Esophagus mucosa (tissue), 1 donor: ENCODE data around the gene ARRDC3. TPM values are rescaled to one million over a fixed set of nuclear protein-coding genes. Genes with fewer than 3 reads are reported as not detected.
A peak's percentile ranks its signal among the peaks of the same experiment; 100 is the strongest.

ENCODE experiments used
- ATAC-seq: fragments of 200-7000 bp; cut with Tn5 transposase; one replicate; pipeline ENCODE4 v1.9.1; 2020
- total RNA-seq: library from RNA; stranded (reverse); gene quantifications from one replicate; pipeline ENCODE4 v1.2.4, GENCODE V29; 2023
- donor health status: DM: yes; HTN: yes; CAD: no.

ARRDC3 gene
- total RNA-seq, 1 donor from 2014 or later = 55.4 TPM

DNA sequence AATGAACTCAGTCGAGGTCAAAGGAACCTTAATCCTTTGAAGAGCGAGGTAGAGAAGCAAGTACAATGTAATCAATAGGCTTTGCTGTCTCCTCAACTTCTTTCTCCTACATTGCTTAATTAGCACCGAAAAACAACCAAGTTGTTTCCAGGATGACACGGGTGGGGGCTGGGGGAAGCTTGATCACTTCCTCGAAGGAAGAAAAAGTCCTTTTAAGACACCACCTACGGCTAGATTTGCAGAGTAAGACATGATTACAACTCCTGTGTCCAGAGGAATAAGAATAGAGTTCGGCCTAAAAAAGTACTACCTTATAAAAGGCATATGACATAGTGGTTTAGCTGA lies 811 bp upstream of the ARRDC3 start:
- no peak for ATAC-seq

GRCh38 chr5:91382530-91383026 lies 539 bp downstream of the ARRDC3 start:
- ATAC-seq = no peak

DNA sequence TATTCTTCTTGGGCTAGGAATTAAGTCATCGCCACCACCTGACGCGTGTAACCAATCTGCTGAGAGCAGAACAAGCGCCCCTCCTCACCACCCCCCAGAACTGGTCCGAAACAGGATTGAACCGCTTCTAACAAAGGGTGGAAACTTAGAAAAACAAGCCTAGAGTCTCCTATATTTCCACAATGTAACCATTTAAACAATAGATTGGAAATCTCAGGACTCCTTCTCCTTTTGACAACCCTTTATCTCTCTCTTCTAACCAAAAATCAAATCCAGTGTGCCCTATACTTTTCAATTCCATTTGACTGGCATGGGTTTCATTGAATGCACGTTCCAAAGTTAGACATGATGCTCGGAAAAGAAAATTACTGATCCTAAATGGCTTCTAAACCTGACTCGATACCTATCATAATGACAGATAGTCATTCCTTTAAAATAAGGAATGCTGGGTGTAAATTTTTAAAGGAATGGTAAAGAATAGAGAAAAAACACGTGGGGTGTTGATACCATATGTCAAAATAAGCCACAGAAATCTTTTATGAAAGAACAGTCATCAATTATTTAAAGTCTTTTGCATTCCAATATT lies 1.2 kb downstream of the ARRDC3 start:
- ATAC-seq = peak; percentile 53

DNA sequence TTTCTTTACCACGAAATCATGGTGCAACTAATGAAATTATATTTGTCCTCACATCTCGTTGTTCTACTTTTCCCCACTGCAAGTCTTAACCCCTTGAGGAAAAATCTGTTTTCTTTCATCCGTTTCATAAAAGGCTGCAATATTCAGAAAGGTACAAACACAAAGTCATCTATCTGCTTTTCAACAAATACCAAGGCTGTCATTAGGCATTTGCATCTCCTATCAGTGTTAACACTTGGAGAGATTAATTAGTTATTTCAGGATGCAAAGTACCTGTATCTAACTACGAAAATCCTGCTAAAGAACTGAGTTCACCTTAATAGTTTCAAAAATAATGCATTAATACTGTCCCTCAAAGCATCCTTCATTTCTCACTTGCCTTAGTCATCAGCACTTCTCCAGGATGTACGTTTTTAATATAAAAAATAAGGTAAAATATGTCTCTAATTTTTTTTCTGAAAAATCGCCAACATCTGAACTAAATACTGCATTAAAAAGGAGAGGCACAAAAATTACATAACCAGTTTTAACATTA lies 1.8 kb downstream of the ARRDC3 start:
- ATAC-seq = no peak

DNA sequence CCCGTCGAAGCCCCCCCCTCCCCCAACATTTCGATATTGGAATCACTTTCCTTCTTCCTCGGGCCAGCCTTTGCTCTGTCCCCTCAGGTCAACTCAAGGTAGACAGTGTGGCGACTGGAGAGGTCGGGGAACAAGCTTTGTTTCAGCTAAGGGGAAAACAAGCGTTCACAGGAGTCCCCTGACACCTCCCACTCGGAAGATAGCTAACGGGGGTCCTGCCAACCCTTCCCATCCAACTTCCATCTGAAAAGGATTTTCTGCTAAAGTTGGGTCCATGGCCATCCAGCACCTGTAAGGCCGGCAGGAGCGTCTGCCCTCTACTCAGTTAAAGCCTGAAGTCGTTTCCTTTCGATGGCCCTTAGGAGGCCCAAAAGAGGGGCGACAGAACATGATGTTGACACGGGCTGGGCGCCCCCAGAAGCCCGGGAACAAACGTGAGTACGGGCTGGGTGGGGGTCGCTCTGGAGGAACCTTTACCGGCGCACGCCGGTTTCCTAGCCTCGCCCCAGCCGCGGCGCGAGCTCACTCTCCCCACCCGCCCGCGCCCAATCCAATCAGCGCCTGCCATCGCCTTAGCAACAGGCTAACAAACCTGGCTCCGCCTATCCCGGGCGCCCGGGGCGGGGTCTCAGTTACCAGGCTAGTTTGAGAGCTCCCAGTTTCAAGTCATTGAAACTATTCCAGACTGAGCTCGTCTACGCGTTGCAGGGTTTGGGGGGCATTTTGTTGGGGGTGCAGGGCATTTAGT lies 2.5 kb downstream of the ARRDC3 start:
- peak; percentile 86 for ATAC-seq

DNA sequence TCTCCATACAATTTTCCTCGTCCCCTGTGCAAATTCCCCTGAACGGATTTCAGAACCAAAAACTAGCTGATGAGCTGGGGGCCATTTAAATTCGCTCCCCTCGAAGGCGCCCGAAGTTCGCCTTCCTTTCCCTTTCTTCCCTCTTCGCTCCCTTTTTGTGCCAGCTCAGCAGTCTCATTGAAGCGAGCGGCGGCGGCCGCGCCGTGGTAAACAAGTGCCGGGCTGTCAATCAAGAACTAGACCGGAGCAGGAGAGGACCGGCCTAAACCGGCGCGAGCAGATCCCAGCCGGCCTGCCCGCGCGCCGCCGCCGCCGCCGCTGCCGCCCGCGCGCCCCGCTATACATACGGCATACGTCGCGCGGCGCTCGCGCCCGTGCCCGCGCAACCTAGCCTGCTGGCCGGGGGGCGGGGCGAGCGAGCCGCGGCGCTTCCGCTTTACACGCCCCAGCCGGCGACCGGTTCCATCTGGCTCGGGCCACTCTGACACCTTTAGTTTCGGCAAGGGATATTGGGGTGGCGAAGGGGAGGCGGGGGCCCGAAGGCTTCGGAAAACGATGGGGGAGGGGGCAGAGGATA lies 3.1 kb downstream of the ARRDC3 start:
- ATAC-seq = peak; percentile 87

GRCh38 chr5:91379246-91379913 lies 3.7 kb downstream of the ARRDC3 start:
- no peak for ATAC-seq

DNA sequence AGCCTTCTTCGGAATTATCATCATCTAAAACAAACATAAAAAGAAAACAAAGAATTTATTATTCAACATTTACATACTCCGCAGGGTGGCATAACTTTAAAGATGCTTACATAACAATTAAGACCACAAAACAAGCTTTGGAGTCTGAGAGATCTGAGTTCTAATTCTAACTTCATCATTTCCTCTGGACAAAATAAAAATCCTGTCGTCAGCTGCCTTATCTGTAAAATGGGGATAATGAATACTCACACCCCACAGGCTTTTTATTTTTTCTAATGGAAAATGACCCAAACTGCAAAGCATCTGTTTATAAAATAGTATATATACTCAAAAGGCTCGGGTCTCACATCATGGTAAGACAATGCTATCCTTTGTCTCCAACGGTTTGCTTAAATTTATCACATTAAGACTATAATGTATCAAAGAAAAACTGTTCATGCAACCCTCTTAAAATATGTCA lies 4.3 kb downstream of the ARRDC3 start:
- ATAC-seq = no peak

DNA sequence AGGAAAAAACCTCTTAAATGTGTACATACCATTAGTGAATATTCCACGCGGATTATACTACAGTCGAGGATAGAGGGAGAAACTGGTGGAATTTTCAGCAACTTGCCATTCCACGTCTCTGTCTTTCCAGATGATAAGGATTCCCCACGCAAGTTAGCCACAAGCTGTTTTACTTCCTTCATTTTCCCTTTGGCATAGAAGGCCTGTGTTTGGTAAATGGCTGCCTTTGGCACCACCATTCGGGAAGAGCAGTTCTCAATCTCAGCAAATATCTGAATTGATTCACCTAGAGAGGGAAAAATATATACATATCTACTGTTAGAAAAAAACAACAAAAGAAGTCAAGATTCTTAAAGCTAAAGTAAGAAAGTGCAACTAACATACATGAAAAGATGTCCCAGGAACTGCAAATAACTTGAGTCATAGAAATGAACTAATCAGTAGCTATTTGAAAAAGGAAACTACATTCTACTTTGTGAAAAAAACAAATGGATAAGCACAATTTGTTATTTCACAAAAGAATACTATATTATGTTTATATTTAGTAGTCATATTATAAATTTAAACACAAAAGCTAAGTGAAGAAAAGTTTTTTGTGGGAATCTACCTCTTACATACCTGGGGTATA lies 8.1 kb downstream of the ARRDC3 start:
- ATAC-seq = no peak

GRCh38 chr5:91373600-91373999 lies 9.5 kb downstream of the ARRDC3 start:
- no peak for ATAC-seq

- no peak for ATAC-seq
These were observed 10.1 kb downstream of the ARRDC3 start for GRCh38 chr5:91373006-91373405.

DNA sequence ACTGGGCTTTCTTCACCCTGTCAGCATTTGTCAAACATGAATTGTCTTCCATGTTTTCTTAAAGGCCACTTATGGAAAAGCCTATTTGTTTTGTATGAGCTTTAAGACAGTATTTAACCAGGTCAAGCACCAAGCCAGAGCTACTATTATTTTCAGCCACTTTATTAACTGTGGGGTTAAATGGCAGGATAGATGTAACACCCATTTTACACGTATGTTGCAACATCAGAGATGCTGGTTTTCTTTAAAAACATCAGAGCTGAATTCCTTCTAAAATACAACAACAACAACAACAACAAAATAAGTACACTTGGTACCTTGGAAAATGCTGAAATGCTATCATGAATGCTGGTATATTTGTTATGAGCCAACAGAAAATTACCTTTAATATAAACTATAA lies 13.6 kb downstream of the ARRDC3 start:
- no peak for ATAC-seq

- ATAC-seq = peak; percentile 31
These were observed 15.0 kb downstream of the ARRDC3 start for GRCh38 chr5:91367908-91368648.

DNA sequence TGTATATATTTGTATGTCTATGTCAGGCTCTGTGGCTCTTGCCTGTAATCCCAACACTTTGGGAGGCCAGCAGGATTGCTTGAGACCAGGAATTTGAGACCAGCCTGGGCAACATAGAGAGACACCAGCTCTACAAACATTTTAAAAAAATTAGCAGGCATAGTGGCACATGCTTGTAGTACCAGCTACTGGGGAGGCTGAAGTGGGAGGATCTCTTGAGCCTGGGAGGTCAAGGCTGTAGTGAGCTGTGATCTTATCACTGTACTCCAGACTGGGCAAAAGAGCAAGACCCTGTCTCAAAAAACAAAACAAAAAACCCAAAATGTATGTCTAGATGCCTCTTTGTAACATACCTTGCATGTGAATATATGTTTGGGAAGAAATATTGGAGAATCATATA lies 15.8 kb downstream of the ARRDC3 start:
- no peak for ATAC-seq

GRCh38 chr5:91366551-91366950 lies 16.6 kb downstream of the ARRDC3 start:
- peak; percentile 39 for ATAC-seq

- peak; percentile 21 for ATAC-seq
These were observed 17.6 kb downstream of the ARRDC3 start for GRCh38 chr5:91365498-91365897.

DNA sequence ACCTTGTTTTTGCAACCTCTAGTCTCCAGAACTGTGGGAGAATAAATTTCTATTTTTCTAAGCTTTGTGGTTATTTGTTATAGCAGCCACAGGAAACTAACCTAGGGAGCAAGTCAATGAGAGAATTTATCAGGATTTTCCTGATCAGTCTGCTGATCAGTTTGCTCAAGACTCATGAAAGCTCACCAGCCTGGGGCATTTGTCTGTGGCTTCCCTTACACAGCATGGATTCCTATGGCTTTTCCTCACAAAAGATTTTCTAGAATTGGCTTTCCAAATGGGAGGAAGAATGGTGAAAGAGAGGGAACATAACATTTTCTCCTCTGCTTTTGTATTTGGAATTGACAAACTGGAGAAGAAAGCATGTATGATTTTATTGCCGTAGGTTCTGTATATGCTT lies 20.2 kb downstream of the ARRDC3 start:
- no peak for ATAC-seq

- ATAC-seq = no peak
These were observed 21.3 kb downstream of the ARRDC3 start for GRCh38 chr5:91361790-91362189.

- ATAC-seq = no peak
These were observed 21.9 kb downstream of the ARRDC3 start for GRCh38 chr5:91361055-91361701.

- ATAC-seq = no peak
These were observed 23.0 kb downstream of the ARRDC3 start for GRCh38 chr5:91359962-91360609.

DNA sequence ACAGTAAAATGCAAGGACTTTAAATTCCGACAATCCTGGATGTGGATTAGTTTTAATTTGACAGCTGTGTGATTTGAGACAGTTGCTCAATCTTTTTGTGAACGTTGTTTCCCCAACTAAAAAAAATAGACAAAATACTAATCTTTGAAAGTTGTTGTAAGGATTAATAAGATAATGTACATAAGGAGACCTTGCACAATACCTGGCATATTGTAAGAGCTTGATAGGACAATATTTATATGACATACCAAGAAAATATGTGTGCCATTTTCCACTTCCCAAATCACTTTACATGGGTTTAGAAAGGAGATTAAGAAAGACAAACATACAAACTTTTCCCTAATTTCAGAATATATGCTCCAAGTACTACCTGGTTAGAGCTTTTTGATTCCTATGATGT lies 25.3 kb downstream of the ARRDC3 start:
- ATAC-seq = peak; percentile 55
